Smooth muscle cell (in vitro differentiated cells): Measurements from ENCODE around the gene GNAZ. TPM values are rescaled to one million over a fixed set of nuclear protein-coding genes. Genes with fewer than 3 reads are reported as not detected.

ENCODE experiments used
- DNase-seq: peaks from one replicate; lab custom pipeline; 2025; ENCODE audit not compliant: unreplicated experiment; lab: John Stamatoyannopoulos, UW
- H2AFZ ChIP-seq: fragments of 200-600 bp; sonication (generic); 2 replicates; pipeline ENCODE4 v1.6.0; 2016; ENCODE audit warnings: antibody characterized with exemption, low read depth, mild to moderate bottlenecking
- H3F3A ChIP-seq: fragments of 200-600 bp; sonication (generic); 2 replicates; pipeline ENCODE4 v1.6.0; 2017; ENCODE audit warnings: antibody characterized with exemption, low read depth
- H3K27ac ChIP-seq: fragments of 200-600 bp; sonication (generic); 2 replicates; pipeline ENCODE4 v1.5.1; 2016; ENCODE audit warnings: low read depth, mild to moderate bottlenecking
- H3K27me3 ChIP-seq: fragments of 200-600 bp; sonication (generic); 2 replicates; pipeline ENCODE4 v1.6.1; 2016; ENCODE audit warnings: low read depth, mild to moderate bottlenecking
- H3K36me3 ChIP-seq: fragments of 200-600 bp; sonication (generic); 2 replicates; pipeline ENCODE4 v1.5.1; 2016; ENCODE audit warnings: low read depth
- H3K4me1 ChIP-seq: fragments of 200-600 bp; sonication (generic); 2 replicates; pipeline ENCODE4 v1.5.1; 2016; ENCODE audit warnings: low read depth
- H3K4me2 ChIP-seq: fragments of 200-600 bp; sonication (generic); 2 replicates; pipeline ENCODE4 v1.6.0; 2016; ENCODE audit warnings: mild to moderate bottlenecking
- H3K4me3 ChIP-seq: fragments of 200-600 bp; sonication (generic); 2 replicates; pipeline ENCODE4 v1.5.1; 2016; ENCODE audit warnings: mild to moderate bottlenecking
- H3K79me2 ChIP-seq: fragments of 200-600 bp; sonication (generic); 2 replicates; pipeline ENCODE4 v1.6.0; 2016; ENCODE audit warnings: low read depth, mild to moderate bottlenecking
- H3K9ac ChIP-seq: fragments of 200-600 bp; sonication (generic); 2 replicates; pipeline ENCODE4 v1.6.0; 2016; ENCODE audit warnings: low read depth
- H3K9me3 ChIP-seq: fragments of 200-600 bp; sonication (generic); replicated peaks from 2 replicates; pipeline ENCODE4 v1.5.1; 2016; ENCODE audit warnings: low read depth
- H4K20me1 ChIP-seq: fragments of 200-600 bp; sonication (generic); 2 replicates; pipeline ENCODE4 v1.6.0; 2016; ENCODE audit warnings: low read depth
- WGBS: methylation state at CpG from one replicate; pipeline ENCODE4 v1.1.7; 2016; ENCODE audit warnings: low lambda C conversion rate; 5-methylcytosine and 5-hydroxymethylcytosine counted together
- polyA plus RNA-seq: library from polyadenylated mRNA; unstranded; fragments of >200 nt; fragmentation: Nextera tagmentation; extraction: Ambion mirVana; gene quantifications from 2 replicates; pipeline ENCODE4 v1.2.1, GENCODE V29; 2016
- total RNA-seq: library from RNA; depleted of rRNA; stranded (reverse); fragments of >200 nt; gene quantifications from 2 replicates; pipeline ENCODE4 v1.2.3, GENCODE V29; 2014
- TF ChIP-seq, protein P1 (sequence below): fragments of 200-600 bp; sonication (generic); IDR thresholded peaks from 2 replicates; pipeline ENCODE4 v1.5.1; 2017; ENCODE audit warnings: borderline replicate concordance, mild to moderate bottlenecking, antibody characterized with exemption; ENCODE audit not compliant: insufficient read depth, poor library complexity, severe bottlenecking

Gene GNAZ
- total and polyA plus RNA-seq, 2 experiments from 2014 or later: 0.50 to 1.2 TPM

DNA sequence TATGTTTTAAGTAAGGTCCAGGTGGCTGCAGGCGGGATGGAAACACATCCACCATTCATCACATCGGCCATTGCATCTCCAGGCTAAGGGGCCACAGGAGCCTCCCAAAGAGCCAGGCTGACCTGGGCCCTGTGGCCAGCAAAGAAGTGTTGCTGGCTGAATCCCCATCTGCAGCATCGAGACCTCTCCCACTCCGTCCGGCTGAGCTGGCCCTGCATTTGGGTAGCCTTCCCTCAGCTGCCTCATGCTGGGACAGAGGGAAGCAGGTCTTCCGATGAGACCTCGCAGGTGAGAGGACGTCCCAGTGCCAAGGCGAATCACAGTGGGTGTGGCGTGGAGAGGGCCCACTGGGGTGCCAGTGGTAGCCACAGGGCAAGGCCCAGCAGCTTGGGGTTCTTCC, 47.0 kb downstream of the GNAZ start:
- Histone ChIP-seq H3K4me3 (no peak overlapping the region), H3K9ac (no peak overlapping the region), H3K4me1 (no peaks in the 10 kb centered on the region), H3K36me3 (no peaks in the 10 kb centered on the region), H4K20me1 (no peaks in the 10 kb centered on the region), H3K27me3 (no peaks in the 10 kb centered on the region), H3K79me2 (no peaks in the 10 kb centered on the region), H3K4me2 (no peak overlapping the region), H3K9me3 (no peaks in the 10 kb centered on the region), H3K27ac (no peak overlapping the region), H2AFZ (no peak overlapping the region), H3F3A (no peaks in the 10 kb centered on the region)
- WGBS: 97% methylated on average over 10 of the region's 10 CpGs
- TF ChIP-seq, protein P1, sequence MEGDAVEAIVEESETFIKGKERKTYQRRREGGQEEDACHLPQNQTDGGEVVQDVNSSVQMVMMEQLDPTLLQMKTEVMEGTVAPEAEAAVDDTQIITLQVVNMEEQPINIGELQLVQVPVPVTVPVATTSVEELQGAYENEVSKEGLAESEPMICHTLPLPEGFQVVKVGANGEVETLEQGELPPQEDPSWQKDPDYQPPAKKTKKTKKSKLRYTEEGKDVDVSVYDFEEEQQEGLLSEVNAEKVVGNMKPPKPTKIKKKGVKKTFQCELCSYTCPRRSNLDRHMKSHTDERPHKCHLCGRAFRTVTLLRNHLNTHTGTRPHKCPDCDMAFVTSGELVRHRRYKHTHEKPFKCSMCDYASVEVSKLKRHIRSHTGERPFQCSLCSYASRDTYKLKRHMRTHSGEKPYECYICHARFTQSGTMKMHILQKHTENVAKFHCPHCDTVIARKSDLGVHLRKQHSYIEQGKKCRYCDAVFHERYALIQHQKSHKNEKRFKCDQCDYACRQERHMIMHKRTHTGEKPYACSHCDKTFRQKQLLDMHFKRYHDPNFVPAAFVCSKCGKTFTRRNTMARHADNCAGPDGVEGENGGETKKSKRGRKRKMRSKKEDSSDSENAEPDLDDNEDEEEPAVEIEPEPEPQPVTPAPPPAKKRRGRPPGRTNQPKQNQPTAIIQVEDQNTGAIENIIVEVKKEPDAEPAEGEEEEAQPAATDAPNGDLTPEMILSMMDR: no peak
- DNase-seq: no peak

DNA sequence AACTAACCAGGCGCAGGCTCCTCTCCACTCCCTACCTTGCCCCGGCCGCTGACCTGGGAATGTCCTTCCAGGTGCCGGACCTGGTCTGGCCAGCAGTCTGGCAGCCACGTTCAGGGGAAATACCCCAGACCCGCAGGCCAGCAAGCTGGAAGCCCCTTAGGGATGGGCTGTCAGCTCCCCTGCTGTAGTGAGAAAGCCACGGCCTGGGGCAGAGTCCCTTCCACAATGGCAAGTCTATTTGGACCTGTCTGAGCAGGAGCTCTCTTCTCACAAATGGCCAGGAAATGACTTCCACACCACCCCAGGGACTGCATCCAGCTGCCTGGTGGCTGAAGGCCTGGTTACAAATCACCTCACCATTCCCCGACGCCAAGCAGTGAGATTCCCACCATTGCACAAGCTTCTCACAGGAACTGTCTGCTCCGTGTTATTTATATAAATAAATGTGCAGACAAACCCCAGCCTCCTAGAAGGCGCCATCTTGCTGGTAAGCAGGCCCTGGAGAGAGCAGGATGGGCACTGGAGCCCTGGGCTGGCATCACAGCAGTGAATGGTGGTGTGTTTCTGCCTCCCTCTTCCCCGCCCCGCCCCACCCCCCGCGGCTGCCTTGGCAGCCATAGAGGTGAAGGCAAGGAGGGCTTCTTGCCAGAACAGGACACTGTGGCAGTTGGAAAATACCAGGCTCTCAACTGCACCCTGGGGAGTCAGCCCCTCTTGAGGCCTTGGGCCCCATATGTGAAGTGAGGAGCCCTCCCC, 47.8 kb downstream of the GNAZ start:
- H2AFZ ChIP-seq: no peak overlapping the region
- H3K79me2 ChIP-seq: no peaks in the 10 kb centered on the region
- WGBS: 84% methylated on average over 15 of the region's 15 CpGs
- H3K4me2 ChIP-seq: no peak overlapping the region
- H3F3A ChIP-seq: no peaks in the 10 kb centered on the region
- no peak overlapping the region for H3K4me3 ChIP-seq
- no peak overlapping the region for H3K9ac ChIP-seq
- H3K36me3 ChIP-seq: no peaks in the 10 kb centered on the region
- H3K9me3 ChIP-seq: no peaks in the 10 kb centered on the region
- H4K20me1 ChIP-seq: no peaks in the 10 kb centered on the region
- DNase-seq: no peak
- H3K27me3 ChIP-seq: no peaks in the 10 kb centered on the region
- TF ChIP-seq, protein P1: no peak
- H3K27ac ChIP-seq: no peak overlapping the region
- no peaks in the 10 kb centered on the region for H3K4me1 ChIP-seq

DNA sequence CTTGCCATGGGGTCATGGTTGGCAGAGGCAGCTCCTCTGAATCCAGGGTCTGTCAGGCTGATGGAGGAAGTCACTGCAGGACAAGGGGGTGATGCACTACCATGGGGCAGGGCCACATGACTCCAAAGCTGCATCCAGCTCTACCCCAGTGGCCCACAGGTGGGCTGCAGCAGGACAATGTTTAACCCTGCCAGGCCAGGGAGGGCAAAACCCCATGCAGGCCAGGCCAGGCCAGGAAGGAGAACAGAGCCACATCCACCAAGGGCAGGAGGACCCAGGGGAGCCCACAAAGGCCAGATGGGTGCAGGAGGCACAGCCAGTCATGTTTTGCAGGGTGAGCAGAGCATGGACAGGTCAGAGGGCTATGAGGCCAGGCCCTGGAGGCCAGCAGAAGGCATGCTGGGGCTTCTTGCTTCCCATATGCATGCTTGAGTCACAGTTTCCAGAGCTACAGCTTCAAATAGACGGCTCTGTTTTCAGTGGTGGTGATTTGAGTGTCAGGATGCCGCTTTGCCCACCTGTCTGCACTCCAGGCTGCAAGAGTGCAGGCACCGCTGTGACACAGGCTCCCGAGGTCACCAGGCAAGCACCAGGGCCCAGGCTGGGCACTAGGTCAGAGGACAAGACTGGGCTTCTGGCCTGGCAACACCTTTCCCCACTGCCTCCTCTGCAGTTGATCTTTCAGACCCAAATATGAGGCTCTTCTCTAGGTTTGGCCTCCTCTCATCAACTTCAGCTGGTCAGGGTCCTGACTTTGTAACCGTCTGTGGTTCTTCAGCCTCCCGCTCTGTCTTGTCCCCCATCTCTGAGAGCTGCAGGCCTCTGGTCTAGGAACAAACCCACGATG, 48.6 kb downstream of the GNAZ start:
- no peaks in the 10 kb centered on the region for H3K27me3 ChIP-seq
- H3K4me3 ChIP-seq: no peak overlapping the region
- H4K20me1 ChIP-seq: no peaks in the 10 kb centered on the region
- no peaks in the 10 kb centered on the region for H3K9me3 ChIP-seq
- no peak overlapping the region for H3K9ac ChIP-seq
- H3K27ac ChIP-seq: no peak overlapping the region
- TF ChIP-seq, protein P1: no peak
- no peak overlapping the region for H2AFZ ChIP-seq
- DNase-seq: no peak
- 93% methylated on average over 7 of the region's 7 CpGs for WGBS
- no peak overlapping the region for H3K4me2 ChIP-seq
- H3K79me2 ChIP-seq: no peaks in the 10 kb centered on the region
- H3K4me1 ChIP-seq: no peaks in the 10 kb centered on the region
- no peaks in the 10 kb centered on the region for H3F3A ChIP-seq
- H3K36me3 ChIP-seq: no peaks in the 10 kb centered on the region
